ENCODE data around the gene NF2.

The NF2 gene

GRCh38 chr22:29651652-29652051, 48.2 kb downstream of the NF2 start:
- H3K27ac ChIP-seq: peak overlapping the region; percentile 89
- H3K36me3 ChIP-seq (ENCODE audit: control insufficient read depth, insufficient read depth, low read length): no peaks in the 10 kb centered on the region
- no peaks in the 10 kb centered on the region for H3K27me3 ChIP-seq (ENCODE audit: control insufficient read depth, insufficient read depth, low read length)
- no peak overlapping the region for H3K4me3 ChIP-seq (ENCODE audit: low read depth, low read length)
- no peak overlapping the region for H2AFZ ChIP-seq
- no peak overlapping the region for H3K4me2 ChIP-seq (ENCODE audit: low read length)
- no peaks in the 10 kb centered on the region for H3K9me3 ChIP-seq (ENCODE audit: control insufficient read depth, low read length)
- no peak overlapping the region for H3K9ac ChIP-seq
- peaks cover 33% of the 10 kb centered on the region for H3K4me1 ChIP-seq
- no peaks in the 10 kb centered on the region for H3K79me2 ChIP-seq
- TF ChIP-seq CTCF (IDR thresholded peaks at IDR 0.05): no peak

DNA sequence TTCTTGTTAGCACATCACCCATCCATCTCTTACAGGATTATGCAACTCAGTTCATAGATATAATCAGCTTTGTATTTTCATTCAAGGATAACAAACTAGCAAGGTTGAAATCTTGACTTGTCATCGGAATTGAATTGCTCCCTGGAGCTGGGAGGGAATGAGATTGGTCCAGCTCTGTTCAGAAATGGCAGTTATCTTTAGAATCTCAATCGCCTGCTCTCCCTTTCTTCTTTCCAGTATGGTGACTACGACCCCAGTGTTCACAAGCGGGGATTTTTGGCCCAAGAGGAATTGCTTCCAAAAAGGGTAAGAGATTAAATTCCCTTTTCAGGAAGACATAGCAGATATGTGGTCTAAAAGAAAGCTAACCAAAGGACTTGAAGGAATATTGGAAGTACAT, 51.0 kb downstream of the NF2 start:
- Histone ChIP-seq H3K4me1 (peaks cover 28% of the 10 kb centered on the region), H3K36me3 (ENCODE audit: control insufficient read depth, insufficient read depth, low read length) (no peaks in the 10 kb centered on the region), H2AFZ (no peak overlapping the region), H3K9ac (no peak overlapping the region), H3K79me2 (no peaks in the 10 kb centered on the region), H3K27ac (peak overlapping the region; percentile 89), H3K4me3 (ENCODE audit: low read depth, low read length) (peak overlapping the region; percentile 17), H3K4me2 (ENCODE audit: low read length) (peak overlapping the region; percentile 42), H3K9me3 (ENCODE audit: control insufficient read depth, low read length) (no peaks in the 10 kb centered on the region), H3K27me3 (ENCODE audit: control insufficient read depth, insufficient read depth, low read length) (no peaks in the 10 kb centered on the region)
- TF ChIP-seq CTCF (IDR thresholded peaks at IDR 0.05): no peak

GRCh38 chr22:29654882-29655281, 51.4 kb downstream of the NF2 start:
- Histone ChIP-seq H2AFZ (no peak overlapping the region), H3K9me3 (ENCODE audit: control insufficient read depth, low read length) (no peaks in the 10 kb centered on the region), H3K36me3 (ENCODE audit: control insufficient read depth, insufficient read depth, low read length) (no peaks in the 10 kb centered on the region), H3K9ac (no peak overlapping the region), H3K79me2 (no peaks in the 10 kb centered on the region), H3K4me2 (ENCODE audit: low read length) (peak overlapping the region; percentile 42), H3K4me1 (peaks cover 29% of the 10 kb centered on the region), H3K27me3 (ENCODE audit: control insufficient read depth, insufficient read depth, low read length) (no peaks in the 10 kb centered on the region), H3K4me3 (ENCODE audit: low read depth, low read length) (peak overlapping the region; percentile 17), H3K27ac (peak overlapping the region; percentile 89)
- no peak for TF ChIP-seq CTCF (IDR thresholded peaks at IDR 0.05)

DNA sequence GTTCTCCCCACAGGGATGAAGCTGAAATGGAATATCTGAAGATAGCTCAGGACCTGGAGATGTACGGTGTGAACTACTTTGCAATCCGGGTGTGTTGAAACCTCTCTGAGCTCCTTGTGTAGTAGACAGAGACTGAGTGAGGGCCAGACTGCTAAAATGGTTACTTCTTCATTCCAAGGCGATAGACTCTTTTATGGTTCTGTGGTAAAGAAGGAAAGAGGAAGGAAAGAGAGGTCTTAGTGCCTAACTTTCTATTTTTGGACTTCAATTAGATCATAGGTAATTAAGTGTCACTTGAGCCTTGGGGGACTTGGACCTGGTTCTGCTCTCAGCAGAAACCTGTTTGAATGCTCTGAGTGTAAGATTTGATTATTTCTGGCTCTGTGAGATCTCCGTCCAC, 54.7 kb downstream of the NF2 start:
- H3K4me3 ChIP-seq (ENCODE audit: low read depth, low read length): no peak overlapping the region
- H3K79me2 ChIP-seq: no peaks in the 10 kb centered on the region
- H3K36me3 ChIP-seq (ENCODE audit: control insufficient read depth, insufficient read depth, low read length): no peaks in the 10 kb centered on the region
- no peaks in the 10 kb centered on the region for H3K9me3 ChIP-seq (ENCODE audit: control insufficient read depth, low read length)
- peaks cover 26% of the 10 kb centered on the region for H3K4me1 ChIP-seq
- no peak overlapping the region for H3K4me2 ChIP-seq (ENCODE audit: low read length)
- peak overlapping the region; percentile 15 for H3K27ac ChIP-seq
- no peak overlapping the region for H3K9ac ChIP-seq
- TF ChIP-seq CTCF (IDR thresholded peaks at IDR 0.05): no peak
- no peak overlapping the region for H2AFZ ChIP-seq
- H3K27me3 ChIP-seq (ENCODE audit: control insufficient read depth, insufficient read depth, low read length): no peaks in the 10 kb centered on the region

- H3K27ac ChIP-seq: peak overlapping the region; percentile 70
- H3K9me3 ChIP-seq (ENCODE audit: control insufficient read depth, low read length): no peaks in the 10 kb centered on the region
- no peak for TF ChIP-seq CTCF (IDR thresholded peaks at IDR 0.05)
- H3K9ac ChIP-seq: no peak overlapping the region
- no peak overlapping the region for H2AFZ ChIP-seq
- no peaks in the 10 kb centered on the region for H3K36me3 ChIP-seq (ENCODE audit: control insufficient read depth, insufficient read depth, low read length)
- no peaks in the 10 kb centered on the region for H3K79me2 ChIP-seq
- no peak overlapping the region for H3K4me3 ChIP-seq (ENCODE audit: low read depth, low read length)
- H3K4me2 ChIP-seq (ENCODE audit: low read length): no peak overlapping the region
- H3K27me3 ChIP-seq (ENCODE audit: control insufficient read depth, insufficient read depth, low read length): no peaks in the 10 kb centered on the region
- peaks cover 33% of the 10 kb centered on the region for H3K4me1 ChIP-seq
Observed at GRCh38 chr22:29660021-29660420, 56.6 kb downstream of the NF2 start.
